PC-3 (cell line): ENCODE measurements around the gene ADGRL3. TPM values are rescaled to one million over a fixed set of nuclear protein-coding genes. Genes with fewer than 3 reads are reported as not detected.
A peak's percentile ranks its signal among the peaks of the same experiment; 100 is the strongest.

Source experiments
- ATAC-seq: fragments of 200-7000 bp; cut with Tn5 transposase; 2 replicates; pipeline ENCODE4 v1.9.1; 2020; ENCODE audit warnings: mild to moderate bottlenecking, moderate library complexity
- BruUV-seq: library from RNA; stranded (reverse); fragments of 400-500 nt; replicated peaks from 2 replicates; lab custom pipeline; 2021; lab: Mats Ljungman, UMichigan
- CTCF ChIA-PET: fragments of 300-600 bp; sonication (Branson Sonifier 250); formaldehyde crosslinking; loops from one replicate; lab custom pipeline; 2022; ENCODE audit warnings: antibody characterized with exemption; lab: Charles Lee
- POLR2A ChIA-PET: fragments of 300-600 bp; sonication (Branson Sonifier 250); formaldehyde crosslinking; loops from one replicate; lab custom pipeline; 2022; ENCODE audit warnings: antibody characterized with exemption; ENCODE audit not compliant: unreplicated experiment; lab: Charles Lee
- DNase-seq: peaks from one replicate; pipeline ENCODE4 v3.0.0-alpha.2; 2015
- H2AFZ ChIP-seq: fragments of 300-600 bp; sonication (generic); 2 replicates; pipeline ENCODE4 v1.6.0; 2016; ENCODE audit warnings: antibody characterized with exemption, low read length
- H3F3A ChIP-seq: fragments of 300-600 bp; sonication (generic); one replicate; pipeline ENCODE4 v1.6.0; 2017; ENCODE audit warnings: antibody characterized with exemption, low read length, control low read depth, mild to moderate bottlenecking; ENCODE audit not compliant: unreplicated experiment
- H3K27ac ChIP-seq: fragments of 300-600 bp; sonication (generic); 2 replicates; pipeline ENCODE4 v1.5.1; 2016; ENCODE audit warnings: mild to moderate bottlenecking, low read length
- H3K27me3 ChIP-seq: fragments of 300-600 bp; sonication (generic); 2 replicates; pipeline ENCODE4 v1.6.1; 2016; ENCODE audit warnings: low read length, mixed read lengths
- H3K36me3 ChIP-seq: fragments of 300-600 bp; sonication (generic); 2 replicates; pipeline ENCODE4 v1.6.1; 2016; ENCODE audit warnings: low read depth, mixed run types, low read length, mixed read lengths
- H3K4me1 ChIP-seq: fragments of 300-600 bp; sonication (generic); 2 replicates; pipeline ENCODE4 v1.5.1; 2016; ENCODE audit warnings: low read length; ENCODE audit not compliant: insufficient read depth
- H3K4me2 ChIP-seq: fragments of 300-600 bp; sonication (generic); 2 replicates; pipeline ENCODE4 v1.6.0; 2016; ENCODE audit warnings: low read length
- H3K4me3 ChIP-seq: fragments of 300-600 bp; sonication (generic); 2 replicates; pipeline ENCODE4 v1.5.1; 2016; ENCODE audit warnings: mild to moderate bottlenecking, low read length, mixed read lengths
- H3K79me2 ChIP-seq: fragments of 300-600 bp; sonication (generic); 2 replicates; pipeline ENCODE4 v1.6.1; 2017; ENCODE audit warnings: low read length, mixed read lengths
- H3K9ac ChIP-seq: fragments of 300-600 bp; sonication (generic); 2 replicates; pipeline ENCODE4 v1.6.0; 2016; ENCODE audit warnings: mild to moderate bottlenecking, low read length
- H3K9me2 ChIP-seq: fragments of 300-600 bp; sonication (generic); replicated peaks from 2 replicates; pipeline ENCODE4 v1.6.1; 2016; ENCODE audit warnings: mixed run types, low read length, mixed read lengths
- H3K9me3 ChIP-seq: fragments of 300-600 bp; sonication (generic); 2 replicates; pipeline ENCODE4 v1.6.1; 2016; ENCODE audit warnings: low read length, mixed read lengths
- H4K20me1 ChIP-seq: fragments of 300-600 bp; sonication (generic); 2 replicates; pipeline ENCODE4 v1.6.1; 2016; ENCODE audit warnings: low read length, mixed read lengths
- EZH2 ChIP-seq: fragments of 300-600 bp; sonication (generic); IDR thresholded peaks from one replicate; pipeline ENCODE4 v1.6.1; 2017; ENCODE audit warnings: antibody characterized with exemption, mild to moderate bottlenecking, low read length; ENCODE audit not compliant: unreplicated experiment
- EZH2phosphoT487 ChIP-seq: fragments of 300-600 bp; sonication (generic); IDR thresholded peaks from 2 replicates; pipeline ENCODE4 v1.6.1; 2018; ENCODE audit warnings: mild to moderate bottlenecking, antibody characterized with exemption, low read length, borderline replicate concordance
- intact Hi-C: fragments of 100-400 bp; cut with micrococcal nuclease; formaldehyde crosslinking; loops from 2 replicates; pipeline ENCODE4 v1.9.0; 2023
- total RNA-seq: library from RNA; depleted of rRNA; stranded (reverse); fragments of >200 nt; gene quantifications from 2 replicates; pipeline ENCODE4 v1.2.3, GENCODE V29; 2014
- TF ChIP-seq, protein P1 (sequence below): fragments of 300-600 bp; sonication (generic); conservative IDR thresholded peaks from 2 replicates; pipeline ENCODE4 v1.5.1; 2017; ENCODE audit warnings: antibody characterized with exemption, low read depth, mild to moderate bottlenecking, low read length

Gene ADGRL3
- total RNA-seq, 1 experiment from 2014 or later: 0.66 TPM

DNA sequence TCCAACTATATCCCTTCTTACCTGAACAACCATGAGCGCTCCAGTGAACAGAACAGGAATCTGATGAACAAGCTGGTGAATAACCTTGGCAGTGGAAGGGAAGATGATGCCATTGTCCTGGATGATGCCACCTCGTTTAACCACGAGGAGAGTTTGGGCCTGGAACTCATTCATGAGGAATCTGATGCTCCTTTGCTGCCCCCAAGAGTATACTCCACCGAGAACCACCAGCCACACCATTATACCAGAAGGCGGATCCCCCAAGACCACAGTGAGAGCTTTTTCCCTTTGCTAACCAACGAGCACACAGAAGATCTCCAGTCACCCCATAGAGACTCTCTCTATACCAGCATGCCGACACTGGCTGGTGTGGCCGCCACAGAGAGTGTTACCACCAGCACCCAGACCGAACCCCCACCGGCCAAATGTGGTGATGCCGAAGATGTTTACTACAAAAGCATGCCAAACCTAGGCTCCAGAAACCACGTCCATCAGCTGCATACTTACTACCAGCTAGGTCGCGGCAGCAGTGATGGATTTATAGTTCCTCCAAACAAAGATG, 870.2 kb downstream of the ADGRL3 start:
- H4K20me1 ChIP-seq: no peaks in the 10 kb centered on the region
- no peak overlapping the region for H3K9ac ChIP-seq
- no peaks in the 10 kb centered on the region for H3K9me2 ChIP-seq
- DNase-seq (peak; percentile 26), ATAC-seq (no peak)
- H3K36me3 ChIP-seq: no peaks in the 10 kb centered on the region
- H3K27ac ChIP-seq: no peak overlapping the region
- TF ChIP-seq, protein P1, sequence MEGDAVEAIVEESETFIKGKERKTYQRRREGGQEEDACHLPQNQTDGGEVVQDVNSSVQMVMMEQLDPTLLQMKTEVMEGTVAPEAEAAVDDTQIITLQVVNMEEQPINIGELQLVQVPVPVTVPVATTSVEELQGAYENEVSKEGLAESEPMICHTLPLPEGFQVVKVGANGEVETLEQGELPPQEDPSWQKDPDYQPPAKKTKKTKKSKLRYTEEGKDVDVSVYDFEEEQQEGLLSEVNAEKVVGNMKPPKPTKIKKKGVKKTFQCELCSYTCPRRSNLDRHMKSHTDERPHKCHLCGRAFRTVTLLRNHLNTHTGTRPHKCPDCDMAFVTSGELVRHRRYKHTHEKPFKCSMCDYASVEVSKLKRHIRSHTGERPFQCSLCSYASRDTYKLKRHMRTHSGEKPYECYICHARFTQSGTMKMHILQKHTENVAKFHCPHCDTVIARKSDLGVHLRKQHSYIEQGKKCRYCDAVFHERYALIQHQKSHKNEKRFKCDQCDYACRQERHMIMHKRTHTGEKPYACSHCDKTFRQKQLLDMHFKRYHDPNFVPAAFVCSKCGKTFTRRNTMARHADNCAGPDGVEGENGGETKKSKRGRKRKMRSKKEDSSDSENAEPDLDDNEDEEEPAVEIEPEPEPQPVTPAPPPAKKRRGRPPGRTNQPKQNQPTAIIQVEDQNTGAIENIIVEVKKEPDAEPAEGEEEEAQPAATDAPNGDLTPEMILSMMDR: peak; percentile 20; the same call in 1 of the 2 replicates
- TF ChIP-seq EZH2 (no peak), EZH2phosphoT487 (no peak)
- no peaks in the 10 kb centered on the region for H3K79me2 ChIP-seq
- H3K4me3 ChIP-seq: no peak overlapping the region
- BruUV-seq: no TSS peak
- no peaks in the 10 kb centered on the region for H3K27me3 ChIP-seq
- ChIA-PET CTCF (no interaction called here), POLR2A (no interaction called here)
- H3F3A ChIP-seq: no peaks in the 10 kb centered on the region
- H3K4me1 ChIP-seq: no peaks in the 10 kb centered on the region
- no peak overlapping the region for H2AFZ ChIP-seq
- H3K9me3 ChIP-seq: no peaks in the 10 kb centered on the region
- intact Hi-C loops: no loop called here
- H3K4me2 ChIP-seq: no peak overlapping the region

DNA sequence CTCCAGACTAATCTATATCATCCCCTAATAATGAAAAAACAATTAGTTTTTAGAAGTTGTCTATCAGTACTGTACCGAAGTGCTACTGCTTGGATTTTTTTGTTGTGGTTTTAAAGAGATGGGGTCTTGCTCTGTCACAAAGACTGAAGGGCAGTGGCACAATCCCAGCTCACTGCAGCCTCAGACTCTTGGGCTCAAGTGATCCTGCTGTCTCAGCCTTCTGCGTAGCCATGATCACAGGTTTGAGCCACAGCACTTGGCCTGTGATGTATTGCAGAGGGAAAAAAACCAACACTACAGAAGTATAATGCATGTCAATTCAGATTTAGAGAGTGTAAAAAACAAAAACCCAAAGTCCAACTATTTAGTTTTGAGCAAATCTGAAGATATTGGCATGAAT, 875.0 kb downstream of the ADGRL3 start:
- Histone ChIP-seq H3F3A (no peaks in the 10 kb centered on the region), H3K27me3 (no peaks in the 10 kb centered on the region), H3K4me3 (no peak overlapping the region), H3K9me2 (no peaks in the 10 kb centered on the region), H2AFZ (no peak overlapping the region), H3K36me3 (no peaks in the 10 kb centered on the region), H3K27ac (no peak overlapping the region), H4K20me1 (no peaks in the 10 kb centered on the region), H3K79me2 (no peaks in the 10 kb centered on the region), H3K4me1 (no peaks in the 10 kb centered on the region), H3K9ac (no peak overlapping the region), H3K4me2 (no peak overlapping the region), H3K9me3 (no peaks in the 10 kb centered on the region)
- ChIA-PET CTCF (no interaction called here), POLR2A (no interaction called here)
- intact Hi-C loops: no loop called here
- DNase-seq: no peak
- BruUV-seq: no TSS peak
- TF ChIP-seq, protein P1: no peak
- TF ChIP-seq EZH2: no peak
- TF ChIP-seq EZH2phosphoT487: no peak
- no peak for ATAC-seq

- Histone ChIP-seq H3K79me2 (no peaks in the 10 kb centered on the region), H3K9ac (no peak overlapping the region), H3K9me2 (no peaks in the 10 kb centered on the region), H3K27me3 (no peaks in the 10 kb centered on the region), H3K4me1 (no peaks in the 10 kb centered on the region), H3K36me3 (no peaks in the 10 kb centered on the region), H3K4me2 (no peak overlapping the region), H3K9me3 (no peaks in the 10 kb centered on the region), H3K4me3 (no peak overlapping the region), H3F3A (no peaks in the 10 kb centered on the region), H2AFZ (no peak overlapping the region), H4K20me1 (no peaks in the 10 kb centered on the region), H3K27ac (no peak overlapping the region)
- intact Hi-C loops: no loop called here
- BruUV-seq: no TSS peak
- ATAC-seq: no peak
- POLR2A ChIA-PET: no interaction called here
- DNase-seq: no peak
- CTCF ChIA-PET: interaction anchor here (0.5 kb wide), 1 partner anchor 51 kb away, joined by 9 read pairs; no protein-coding TSS in a partner anchor
- TF ChIP-seq EZH2phosphoT487 (no peak), EZH2 (no peak)
- TF ChIP-seq, protein P1: no peak
These were observed 875.4 kb downstream of the ADGRL3 start for GRCh38 chr4:62075521-62075920.
